SK-N-SH (cell line): ENCODE data around the gene SLC4A8.

Experiments
- EP300 ChIP-seq, 2 experiments: IDR thresholded peaks; 2 replicates each; pipeline versions ENCODE4 v1.4.0 to v1.6.1; 2012; ENCODE audit warnings: borderline replicate concordance in 1 of 2, low read depth in 1 of 2, low read length in 1 of 2
- FOXJ3 ChIP-seq: sonication (generic); formaldehyde crosslinking; IDR thresholded peaks from 2 replicates; pipeline ENCODE4 v1.5.1; 2020; ENCODE audit warnings: mild to moderate bottlenecking, missing genetic modification reagents
- JUND ChIP-seq: IDR thresholded peaks from 2 replicates; pipeline ENCODE4 v1.4.0; 2012
- MXI1 ChIP-seq: IDR thresholded peaks from 2 replicates; pipeline ENCODE4 v1.6.1; 2012; ENCODE audit warnings: mild to moderate bottlenecking, low read depth, low read length, improper control_type of control experiment
- POLR2AphosphoS5 ChIP-seq: IDR thresholded peaks from 2 replicates; pipeline ENCODE4 v1.6.1; 2012; ENCODE audit warnings: low read depth, low read length
- RAD21 ChIP-seq: IDR thresholded peaks from 2 replicates; pipeline ENCODE4 v1.6.1; 2012; ENCODE audit warnings: mild to moderate bottlenecking, low read length
- RXRA ChIP-seq: IDR thresholded peaks from 2 replicates; pipeline ENCODE4 v1.4.0; 2012; ENCODE audit warnings: low read depth, mild to moderate bottlenecking, borderline replicate concordance
- TF ChIP-seq, protein P1 (sequence below): IDR thresholded peaks from 2 replicates; pipeline ENCODE4 v1.6.1; 2012; ENCODE audit warnings: mild to moderate bottlenecking, low read depth, low read length, moderate library complexity
- TF ChIP-seq, protein P2 (sequence below): fragments of 200-600 bp; sonication (generic); IDR thresholded peaks from 2 replicates; pipeline ENCODE4 v1.6.1; 2017; ENCODE audit warnings: antibody characterized with exemption, mild to moderate bottlenecking, moderate library complexity
- TF ChIP-seq, protein P3 (sequence below): IDR thresholded peaks from 2 replicates; pipeline ENCODE4 v1.4.0; 2012; ENCODE audit warnings: low read depth, borderline replicate concordance

DNA sequence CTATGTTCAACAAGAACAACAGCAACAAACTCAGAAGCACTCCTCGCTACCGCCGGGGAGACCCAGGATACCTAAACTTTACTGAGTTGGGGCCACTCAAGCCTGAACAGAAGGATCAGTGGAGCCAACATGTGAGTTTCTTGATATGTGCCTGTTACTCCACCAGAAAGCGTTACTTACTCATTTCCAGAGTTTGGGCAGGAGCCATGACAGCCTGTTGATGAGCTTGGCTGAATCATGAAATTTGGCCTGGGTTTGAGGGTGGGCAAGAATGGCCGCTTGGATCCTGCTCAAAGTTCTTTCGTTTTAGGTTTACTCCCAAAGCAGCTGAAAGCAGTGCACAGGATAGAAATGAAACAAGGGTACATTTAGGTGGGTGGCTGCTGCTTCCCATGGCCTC, 21.5 kb upstream of the SLC4A8 start:
- no peak for TF ChIP-seq POLR2AphosphoS5
- TF ChIP-seq FOXJ3, result no peak
- TF ChIP-seq, protein P1, sequence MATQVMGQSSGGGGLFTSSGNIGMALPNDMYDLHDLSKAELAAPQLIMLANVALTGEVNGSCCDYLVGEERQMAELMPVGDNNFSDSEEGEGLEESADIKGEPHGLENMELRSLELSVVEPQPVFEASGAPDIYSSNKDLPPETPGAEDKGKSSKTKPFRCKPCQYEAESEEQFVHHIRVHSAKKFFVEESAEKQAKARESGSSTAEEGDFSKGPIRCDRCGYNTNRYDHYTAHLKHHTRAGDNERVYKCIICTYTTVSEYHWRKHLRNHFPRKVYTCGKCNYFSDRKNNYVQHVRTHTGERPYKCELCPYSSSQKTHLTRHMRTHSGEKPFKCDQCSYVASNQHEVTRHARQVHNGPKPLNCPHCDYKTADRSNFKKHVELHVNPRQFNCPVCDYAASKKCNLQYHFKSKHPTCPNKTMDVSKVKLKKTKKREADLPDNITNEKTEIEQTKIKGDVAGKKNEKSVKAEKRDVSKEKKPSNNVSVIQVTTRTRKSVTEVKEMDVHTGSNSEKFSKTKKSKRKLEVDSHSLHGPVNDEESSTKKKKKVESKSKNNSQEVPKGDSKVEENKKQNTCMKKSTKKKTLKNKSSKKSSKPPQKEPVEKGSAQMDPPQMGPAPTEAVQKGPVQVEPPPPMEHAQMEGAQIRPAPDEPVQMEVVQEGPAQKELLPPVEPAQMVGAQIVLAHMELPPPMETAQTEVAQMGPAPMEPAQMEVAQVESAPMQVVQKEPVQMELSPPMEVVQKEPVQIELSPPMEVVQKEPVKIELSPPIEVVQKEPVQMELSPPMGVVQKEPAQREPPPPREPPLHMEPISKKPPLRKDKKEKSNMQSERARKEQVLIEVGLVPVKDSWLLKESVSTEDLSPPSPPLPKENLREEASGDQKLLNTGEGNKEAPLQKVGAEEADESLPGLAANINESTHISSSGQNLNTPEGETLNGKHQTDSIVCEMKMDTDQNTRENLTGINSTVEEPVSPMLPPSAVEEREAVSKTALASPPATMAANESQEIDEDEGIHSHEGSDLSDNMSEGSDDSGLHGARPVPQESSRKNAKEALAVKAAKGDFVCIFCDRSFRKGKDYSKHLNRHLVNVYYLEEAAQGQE, result no peak
- no peak for TF ChIP-seq RXRA
- no peak for TF ChIP-seq MXI1
- TF ChIP-seq, protein P2, sequence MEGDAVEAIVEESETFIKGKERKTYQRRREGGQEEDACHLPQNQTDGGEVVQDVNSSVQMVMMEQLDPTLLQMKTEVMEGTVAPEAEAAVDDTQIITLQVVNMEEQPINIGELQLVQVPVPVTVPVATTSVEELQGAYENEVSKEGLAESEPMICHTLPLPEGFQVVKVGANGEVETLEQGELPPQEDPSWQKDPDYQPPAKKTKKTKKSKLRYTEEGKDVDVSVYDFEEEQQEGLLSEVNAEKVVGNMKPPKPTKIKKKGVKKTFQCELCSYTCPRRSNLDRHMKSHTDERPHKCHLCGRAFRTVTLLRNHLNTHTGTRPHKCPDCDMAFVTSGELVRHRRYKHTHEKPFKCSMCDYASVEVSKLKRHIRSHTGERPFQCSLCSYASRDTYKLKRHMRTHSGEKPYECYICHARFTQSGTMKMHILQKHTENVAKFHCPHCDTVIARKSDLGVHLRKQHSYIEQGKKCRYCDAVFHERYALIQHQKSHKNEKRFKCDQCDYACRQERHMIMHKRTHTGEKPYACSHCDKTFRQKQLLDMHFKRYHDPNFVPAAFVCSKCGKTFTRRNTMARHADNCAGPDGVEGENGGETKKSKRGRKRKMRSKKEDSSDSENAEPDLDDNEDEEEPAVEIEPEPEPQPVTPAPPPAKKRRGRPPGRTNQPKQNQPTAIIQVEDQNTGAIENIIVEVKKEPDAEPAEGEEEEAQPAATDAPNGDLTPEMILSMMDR, result no peak
- no peak for TF ChIP-seq JUND
- no peak for TF ChIP-seq EP300 (IDR thresholded peaks at IDR 0.05; ENCODE audit: borderline replicate concordance in 1 of 2, low read depth in 1 of 2, low read length in 1 of 2)
- no peak for TF ChIP-seq RAD21
- TF ChIP-seq, protein P3, sequence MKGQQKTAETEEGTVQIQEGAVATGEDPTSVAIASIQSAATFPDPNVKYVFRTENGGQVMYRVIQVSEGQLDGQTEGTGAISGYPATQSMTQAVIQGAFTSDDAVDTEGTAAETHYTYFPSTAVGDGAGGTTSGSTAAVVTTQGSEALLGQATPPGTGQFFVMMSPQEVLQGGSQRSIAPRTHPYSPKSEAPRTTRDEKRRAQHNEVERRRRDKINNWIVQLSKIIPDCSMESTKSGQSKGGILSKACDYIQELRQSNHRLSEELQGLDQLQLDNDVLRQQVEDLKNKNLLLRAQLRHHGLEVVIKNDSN, result no peak
